ENCODE data around the gene MRPS11. TPM values are rescaled to one million over a fixed set of nuclear protein-coding genes. Genes with fewer than 3 reads are reported as not detected.
"Not testable (repeated sequence)": the region's sequence is repeated elsewhere in the genome, so short reads cannot be mapped to it uniquely, and the experiment has no call there.

The MRPS11 gene
- polyA plus RNA-seq, 5 donors = 36.1 to 47.1 (median 40.8) TPM

GRCh38 chr15:88454236-88454635 lies 13.3 kb upstream of the MRPS11 start:
- no peak for DNase-seq

DNA sequence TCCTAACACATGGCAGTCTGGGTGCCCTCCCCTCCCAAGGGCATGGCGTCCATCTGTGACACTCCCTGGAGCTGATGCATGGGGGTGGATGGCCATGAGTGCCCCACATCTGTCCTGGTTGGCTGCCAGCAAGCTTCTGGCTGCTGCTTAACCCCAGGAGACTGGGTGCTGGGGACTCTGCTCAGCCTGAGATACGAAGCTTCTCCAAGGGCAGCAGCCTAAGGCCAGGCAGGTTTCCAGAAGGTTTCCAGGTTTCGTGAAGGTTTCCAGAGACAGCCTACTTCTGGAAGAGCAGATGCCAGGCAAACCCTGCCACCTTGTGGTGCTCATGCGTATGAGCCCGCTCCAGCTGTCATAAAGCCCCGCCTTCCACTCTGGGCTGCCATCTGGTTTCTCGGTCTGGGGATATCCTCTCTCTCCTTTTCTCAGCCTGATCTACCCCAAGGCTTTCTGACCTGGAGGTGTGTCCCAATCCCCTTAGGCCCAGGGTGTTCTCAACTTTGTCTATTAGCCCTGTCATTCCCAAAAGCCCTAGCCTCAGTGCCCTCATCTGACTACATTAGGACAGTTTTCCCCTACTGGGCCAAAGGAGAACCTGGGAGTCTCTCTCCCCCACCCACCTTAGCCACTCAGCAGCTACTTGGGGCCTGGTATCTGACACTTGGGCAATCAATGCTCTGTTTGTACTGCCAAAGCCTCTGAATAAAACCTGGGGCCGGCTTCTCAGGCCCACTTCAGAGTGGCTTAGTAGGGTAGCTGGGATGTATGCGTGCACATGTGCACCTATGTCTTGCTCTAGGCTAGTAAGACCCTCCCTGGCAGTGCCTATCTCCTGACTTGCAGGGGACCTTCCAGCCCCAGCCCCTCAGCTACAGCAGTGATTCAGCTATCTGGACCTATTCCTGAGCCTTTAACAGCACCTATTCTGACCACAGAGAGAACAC lies 12.4 kb upstream of the MRPS11 start:
- peak in 1 of 2 donors; percentile 53 for DNase-seq

DNA sequence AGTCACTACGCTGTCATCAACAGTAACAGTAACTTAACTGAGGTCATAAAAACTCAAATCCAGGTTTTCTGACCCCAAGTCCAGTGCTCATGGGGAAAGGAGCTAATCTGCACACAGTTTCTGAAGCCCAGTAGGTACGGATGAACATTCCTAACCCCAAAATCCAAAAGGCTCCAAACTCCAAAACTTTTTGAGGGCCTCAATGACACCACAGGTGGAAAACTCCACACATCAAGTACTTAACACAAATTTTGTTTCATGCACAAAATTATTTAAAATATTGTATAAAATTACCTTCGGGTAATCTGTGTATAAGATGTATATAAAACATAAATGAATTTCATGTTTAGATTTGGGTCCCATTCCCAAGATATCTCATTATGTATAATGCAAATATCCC lies 10.8 kb upstream of the MRPS11 start:
- no peak for DNase-seq

GRCh38 chr15:88463870-88464532 lies 3.5 kb upstream of the MRPS11 start:
- no peak for DNase-seq

GRCh38 chr15:88465633-88466224 lies 1.8 kb upstream of the MRPS11 start:
- DNase-seq = no peak

DNA sequence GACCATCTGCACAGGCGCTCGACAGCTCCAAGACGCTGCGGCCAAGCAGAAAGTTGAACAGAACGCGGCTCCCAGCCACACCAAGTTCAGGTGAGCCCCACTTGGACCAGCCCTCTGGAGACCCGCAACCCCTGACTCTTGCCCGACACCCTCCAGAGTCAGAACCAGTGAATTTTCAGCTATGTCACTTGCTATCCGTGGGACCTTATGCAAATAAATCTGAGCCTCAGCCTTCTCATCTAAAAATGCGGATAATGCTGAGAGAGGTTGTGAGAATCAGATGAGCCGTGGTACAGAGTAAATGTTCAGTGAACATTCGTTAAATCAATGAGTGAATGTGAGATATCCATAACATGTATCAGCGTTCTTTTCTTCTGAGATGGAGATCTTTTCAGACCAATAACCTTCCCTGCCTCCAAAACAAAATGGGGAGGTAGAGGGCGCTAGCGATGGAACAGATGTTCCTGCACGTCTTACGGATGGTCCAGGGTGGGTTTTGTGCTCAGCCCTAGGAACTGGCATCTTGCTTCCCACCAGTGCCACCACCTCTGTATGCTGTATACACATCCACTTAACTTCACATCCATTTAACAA lies 524 bp downstream of the MRPS11 start:
- DNase-seq = no peak

- not testable (repeated sequence) for DNase-seq
These were observed 1.2 kb downstream of the MRPS11 start for GRCh38 chr15:88468721-88469120.

DNA sequence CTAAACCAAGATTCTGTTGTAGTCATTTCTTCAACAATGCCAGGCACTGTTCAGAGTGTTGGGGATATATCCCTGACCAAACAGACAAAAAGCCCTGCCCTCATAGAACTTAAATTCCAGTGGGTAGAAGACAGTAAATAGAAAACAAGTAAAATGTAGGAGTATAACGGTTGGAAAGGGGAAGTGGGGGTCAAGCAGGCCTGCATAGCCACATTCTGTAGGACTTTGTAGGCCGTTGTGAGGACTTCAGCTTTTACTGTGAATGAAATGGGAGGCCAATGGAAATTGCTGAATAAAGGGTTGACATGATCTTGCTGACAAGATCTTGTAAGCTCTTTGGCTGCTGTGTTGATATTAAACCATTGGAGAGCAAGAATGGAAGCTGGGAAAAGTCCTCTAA lies 1.8 kb downstream of the MRPS11 start:
- no peak for DNase-seq

DNA sequence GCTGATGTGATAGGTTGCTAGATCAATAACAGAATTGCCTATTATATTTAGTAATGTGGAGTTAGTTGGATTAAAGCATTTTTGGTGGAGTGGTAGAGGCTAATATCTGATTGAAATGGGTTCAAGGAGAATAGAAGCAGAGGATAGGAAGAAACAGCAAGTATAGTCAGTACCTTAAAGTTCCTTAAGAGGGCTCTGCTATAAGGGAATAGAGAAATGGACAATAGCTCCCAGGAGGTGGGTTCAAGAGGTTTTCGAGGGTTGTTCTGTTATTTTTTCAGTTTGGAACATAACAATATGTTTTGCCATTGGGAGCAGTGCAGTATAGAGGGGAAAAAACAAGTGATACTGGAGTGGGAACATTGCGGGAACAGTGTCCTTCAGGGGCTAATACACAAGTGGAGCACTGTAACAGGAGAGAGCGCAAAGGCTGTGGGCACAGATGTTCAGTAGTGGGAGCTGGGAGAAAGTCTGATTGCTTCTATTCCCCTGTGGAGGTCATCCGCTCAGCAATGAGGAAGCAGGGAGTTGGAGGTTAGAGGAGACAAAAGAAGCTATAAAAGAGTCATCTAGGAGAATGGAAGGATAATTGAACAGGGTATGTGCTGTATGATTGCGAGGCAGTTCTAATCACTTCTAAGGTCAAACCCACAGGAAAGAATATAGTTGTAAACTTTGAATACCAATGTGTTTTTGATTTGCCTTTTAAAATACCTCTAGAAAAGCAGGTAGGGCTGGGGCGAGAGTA lies 3.3 kb downstream of the MRPS11 start:
- no peak for DNase-seq

- no peak for DNase-seq
These were observed 4.7 kb downstream of the MRPS11 start for GRCh38 chr15:88472225-88472624.

DNA sequence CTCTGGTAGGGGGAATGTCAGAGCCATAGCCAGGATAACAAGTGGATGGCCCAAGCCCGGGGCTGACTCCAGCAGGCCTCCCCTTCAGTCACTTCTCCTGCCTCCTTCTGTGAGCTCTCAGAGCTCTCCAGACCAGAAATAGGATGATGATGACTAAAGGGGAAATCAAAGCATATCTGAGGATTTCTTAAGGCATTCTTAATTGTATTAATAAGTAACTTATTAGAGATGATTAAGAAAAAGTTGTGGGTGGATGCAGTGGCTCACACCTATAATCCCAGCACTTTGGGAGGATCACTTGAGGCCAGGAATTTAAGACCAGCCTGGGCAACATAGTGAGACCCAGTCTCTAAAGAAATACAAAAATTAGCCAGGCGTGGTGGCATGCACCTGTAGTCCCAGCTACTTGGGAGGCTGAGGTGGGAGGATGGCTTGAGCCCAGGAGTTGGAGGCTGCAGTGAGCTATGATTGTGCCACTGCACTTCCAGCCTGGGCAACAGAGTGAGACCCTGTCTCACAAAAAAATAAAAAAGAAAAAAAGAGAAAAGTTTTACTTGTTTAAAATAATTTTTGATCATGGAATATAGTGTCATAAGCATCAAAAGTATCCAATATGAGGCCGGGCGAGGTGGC lies 6.3 kb downstream of the MRPS11 start:
- DNase-seq = not testable (repeated sequence)

DNA sequence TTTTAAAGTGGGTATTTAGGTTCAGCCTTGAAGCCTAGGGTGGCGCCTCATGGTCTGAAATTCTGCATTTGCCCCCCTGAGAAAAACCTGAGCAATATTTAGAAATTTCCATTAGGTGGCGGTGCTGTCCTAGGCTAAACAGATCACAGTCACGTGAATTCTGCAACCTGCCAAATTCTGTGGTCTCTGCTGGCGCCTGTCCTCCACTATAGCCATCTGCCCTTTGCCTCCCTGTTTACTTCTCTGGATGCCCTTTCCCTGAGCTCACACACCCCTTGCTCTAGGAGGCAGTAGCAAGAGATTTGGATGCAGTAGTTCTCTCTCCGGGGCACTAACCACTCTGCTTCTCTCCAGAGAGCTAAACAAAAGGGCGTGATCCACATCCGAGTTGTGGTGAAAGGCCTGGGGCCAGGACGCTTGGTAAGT lies 9.1 kb downstream of the MRPS11 start:
- no peak for DNase-seq

DNA sequence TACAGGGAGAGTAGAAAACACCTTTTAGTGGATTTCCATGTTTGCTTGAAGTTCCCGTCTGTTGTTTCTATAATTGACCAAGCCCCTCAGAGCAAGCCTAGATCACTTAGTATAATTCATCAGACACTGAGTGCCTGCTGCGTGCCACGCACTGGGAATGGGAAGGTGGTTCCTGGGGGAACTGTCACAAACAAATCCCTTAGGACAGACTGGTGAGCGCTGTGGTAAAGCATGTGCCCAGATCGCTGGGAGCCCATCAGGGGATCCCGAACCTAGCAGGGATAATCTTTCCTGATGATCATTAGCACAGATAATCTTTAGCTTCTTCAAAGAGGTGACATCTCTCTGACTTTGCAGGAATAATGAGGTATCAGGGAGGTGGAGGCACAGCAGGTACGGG lies 9.6 kb downstream of the MRPS11 start:
- no peak for DNase-seq

GRCh38 chr15:88477904-88478303 lies 10.4 kb downstream of the MRPS11 start:
- no peak for DNase-seq

- DNase-seq = no peak
These were observed 11.7 kb downstream of the MRPS11 start for GRCh38 chr15:88479169-88479568.

GRCh38 chr15:88480981-88481380 lies 13.5 kb downstream of the MRPS11 start:
- DNase-seq = no peak

- DNase-seq = no peak
These were observed 14.8 kb downstream of the MRPS11 start for GRCh38 chr15:88482263-88482662.

DNA sequence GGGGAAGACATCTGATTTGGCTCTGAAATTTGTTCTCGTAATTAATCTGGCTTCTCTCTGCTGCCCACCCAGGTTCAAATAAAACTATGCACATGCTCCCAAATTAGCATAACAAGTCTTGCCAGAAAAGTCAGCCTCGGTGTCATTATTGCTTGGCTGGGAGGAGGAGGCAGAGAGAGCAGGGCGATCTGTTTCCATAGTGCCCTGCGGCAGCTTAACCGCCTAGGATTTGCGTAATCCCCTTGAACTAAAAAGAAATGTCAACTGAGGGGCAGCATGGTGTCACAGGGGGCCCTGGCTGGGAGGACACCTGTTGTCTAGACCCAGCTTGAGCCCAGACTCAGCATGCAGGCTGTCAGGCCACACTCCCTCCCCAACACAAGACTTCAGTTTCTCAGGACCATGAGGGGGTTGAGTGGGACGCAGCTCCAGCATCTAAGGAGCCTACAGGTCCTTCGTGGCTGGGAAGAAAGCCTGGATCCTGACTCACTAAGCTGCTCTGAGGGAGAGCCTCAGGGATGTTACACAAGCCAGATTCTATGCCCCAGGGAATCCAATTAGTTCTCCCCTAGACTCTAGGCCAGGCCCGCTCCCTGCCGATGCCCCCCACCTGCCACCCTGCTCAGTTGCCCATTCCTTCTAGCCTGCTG lies 17.3 kb downstream of the MRPS11 start:
- no peak for DNase-seq

- DNase-seq = no peak
These were observed 19.8 kb downstream of the MRPS11 start for GRCh38 chr15:88487178-88487795.
